HUES48 (cell line): ENCODE results near the gene IMMP2L.

Experiments
- H3K27ac ChIP-seq: one replicate; pipeline ENCODE4 v1.7.0; 2013; ENCODE audit warnings: low read depth, low read length, inconsistent platforms
- H3K27me3 ChIP-seq: 2 replicates; pipeline ENCODE4 v1.6.1; 2013; ENCODE audit warnings: mild to moderate bottlenecking, low read length; ENCODE audit not compliant: control insufficient read depth, insufficient read depth
- H3K36me3 ChIP-seq: 2 replicates; pipeline ENCODE4 v1.6.1; 2013; ENCODE audit warnings: low read length; ENCODE audit not compliant: control insufficient read depth, insufficient read depth
- H3K4me1 ChIP-seq: 2 replicates; pipeline ENCODE4 v1.6.1; 2013; ENCODE audit warnings: mild to moderate bottlenecking, low read length; ENCODE audit not compliant: control insufficient read depth, insufficient read depth
- H3K4me3 ChIP-seq: 2 replicates; pipeline ENCODE4 v1.5.1; 2013; ENCODE audit warnings: mild to moderate bottlenecking, low read depth, low read length
- H3K9ac ChIP-seq: 2 replicates; pipeline ENCODE4 v1.6.1; 2013; ENCODE audit warnings: mild to moderate bottlenecking, low read depth, low read length, moderate library complexity
- H3K9me3 ChIP-seq: 2 replicates; pipeline ENCODE4 v1.6.1; 2013; ENCODE audit warnings: low read length; ENCODE audit not compliant: control insufficient read depth, insufficient read depth

The IMMP2L gene

GRCh38 chr7:110647266-110647665 lies 915.0 kb downstream of the IMMP2L start:
- Histone ChIP-seq H3K4me1 (peaks cover 18% of the 10 kb centered on the region), H3K4me3 (no peak overlapping the region), H3K9ac (no peak overlapping the region), H3K9me3 (no peaks in the 10 kb centered on the region), H3K27ac (no peak overlapping the region), H3K27me3 (no peaks in the 10 kb centered on the region), H3K36me3 (no peaks in the 10 kb centered on the region)

DNA sequence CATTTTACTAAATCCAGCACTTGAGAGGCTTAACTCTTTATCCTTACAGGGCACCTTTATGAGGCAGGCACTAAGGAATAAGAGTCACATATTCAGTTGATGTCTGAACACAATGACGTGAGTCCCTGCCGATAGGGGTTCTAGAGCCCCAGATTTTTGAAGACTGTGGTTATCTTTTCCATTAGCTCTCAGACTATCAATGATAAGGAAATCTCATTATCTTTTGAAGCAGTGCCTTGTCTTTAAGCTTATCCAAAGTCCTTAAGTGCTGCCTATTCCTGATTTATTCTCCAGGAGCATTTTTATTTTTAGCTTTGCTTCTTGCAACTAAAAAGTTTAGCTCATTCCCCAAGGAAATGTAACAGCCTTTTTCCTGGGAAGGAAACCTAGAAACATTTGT lies 915.5 kb downstream of the IMMP2L start:
- no peaks in the 10 kb centered on the region for H3K36me3 ChIP-seq
- no peaks in the 10 kb centered on the region for H3K9me3 ChIP-seq
- H3K4me1 ChIP-seq, result peaks cover 18% of the 10 kb centered on the region
- H3K4me3 ChIP-seq, result no peak overlapping the region
- no peak overlapping the region for H3K9ac ChIP-seq
- no peaks in the 10 kb centered on the region for H3K27me3 ChIP-seq
- no peak overlapping the region for H3K27ac ChIP-seq

DNA sequence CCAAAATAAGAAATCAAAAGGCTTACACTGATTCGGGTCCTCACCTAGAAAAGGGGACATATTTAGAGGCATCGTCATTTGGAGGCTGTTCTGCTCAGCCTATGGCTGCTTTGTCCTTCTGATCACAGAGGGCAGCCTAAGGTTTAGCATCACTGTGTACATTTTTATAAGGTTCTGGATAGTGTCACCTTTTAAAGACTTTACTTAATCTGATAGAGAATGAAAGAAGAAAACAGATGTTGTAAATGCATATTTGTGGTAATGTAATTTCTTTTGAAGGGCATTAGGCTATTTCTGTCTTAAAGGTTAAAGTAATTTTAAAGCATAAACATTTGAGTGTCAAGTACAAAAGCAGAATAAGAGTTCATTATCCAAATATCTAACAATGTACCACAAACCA lies 916.7 kb downstream of the IMMP2L start:
- Histone ChIP-seq H3K4me3 (no peak overlapping the region), H3K36me3 (no peaks in the 10 kb centered on the region), H3K27me3 (no peaks in the 10 kb centered on the region), H3K4me1 (peaks cover 10% of the 10 kb centered on the region), H3K9ac (no peak overlapping the region), H3K27ac (no peak overlapping the region), H3K9me3 (no peaks in the 10 kb centered on the region)

DNA sequence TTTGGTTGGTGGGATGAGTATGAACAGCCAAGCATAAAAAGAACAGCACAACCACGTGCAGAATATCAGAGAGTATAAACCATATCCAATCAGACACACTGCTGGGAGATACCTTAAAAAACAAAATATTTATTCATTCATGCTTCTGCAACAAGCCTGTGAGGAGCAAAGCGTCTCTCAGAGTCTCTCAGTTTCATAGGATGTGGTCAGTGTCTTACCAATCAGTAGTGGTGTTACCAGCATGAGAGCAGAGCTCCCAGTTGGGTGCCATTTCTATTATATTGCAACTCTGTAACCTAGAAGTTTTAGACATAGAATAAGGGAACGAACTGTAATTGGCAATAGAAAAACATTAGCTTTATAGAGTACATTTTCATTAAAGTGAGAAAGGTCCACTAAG lies 917.2 kb downstream of the IMMP2L start:
- Histone ChIP-seq H3K9me3 (no peaks in the 10 kb centered on the region), H3K9ac (no peak overlapping the region), H3K27ac (no peak overlapping the region), H3K4me1 (peaks cover 4% of the 10 kb centered on the region), H3K27me3 (no peaks in the 10 kb centered on the region), H3K4me3 (no peak overlapping the region), H3K36me3 (no peaks in the 10 kb centered on the region)

- Histone ChIP-seq H3K4me1 (peaks cover 14% of the 10 kb centered on the region), H3K27ac (no peak overlapping the region), H3K9me3 (no peaks in the 10 kb centered on the region), H3K27me3 (no peaks in the 10 kb centered on the region), H3K9ac (no peak overlapping the region), H3K36me3 (no peaks in the 10 kb centered on the region), H3K4me3 (no peak overlapping the region)
Observed at GRCh38 chr7:110637252-110637651, 925.0 kb downstream of the IMMP2L start.

GRCh38 chr7:110633313-110633712 lies 929.0 kb downstream of the IMMP2L start:
- Histone ChIP-seq H3K4me1 (peaks cover 18% of the 10 kb centered on the region), H3K9ac (no peak overlapping the region), H3K4me3 (no peak overlapping the region), H3K27me3 (no peaks in the 10 kb centered on the region), H3K36me3 (no peaks in the 10 kb centered on the region), H3K27ac (no peak overlapping the region), H3K9me3 (no peaks in the 10 kb centered on the region)

DNA sequence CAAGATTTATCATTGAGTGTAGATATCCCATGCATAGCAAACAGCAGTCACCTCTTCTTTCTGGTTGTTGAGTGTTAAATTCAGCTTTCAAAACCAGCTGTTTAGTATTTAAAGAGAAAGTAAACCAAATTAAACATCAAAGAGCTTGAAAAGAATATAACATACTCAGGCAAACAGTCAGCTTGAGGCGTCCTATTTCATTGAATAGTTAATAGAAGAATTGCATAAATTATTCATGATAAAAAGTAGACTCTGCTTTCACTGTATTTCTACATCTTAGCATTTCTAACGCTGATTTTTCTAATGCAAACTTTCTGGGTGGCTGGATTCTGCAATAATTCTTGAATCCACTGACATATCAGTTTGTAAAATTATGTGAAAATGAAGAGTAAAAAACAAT lies 935.9 kb downstream of the IMMP2L start:
- Histone ChIP-seq H3K36me3 (no peaks in the 10 kb centered on the region), H3K27me3 (no peaks in the 10 kb centered on the region), H3K27ac (no peak overlapping the region), H3K4me1 (no peaks in the 10 kb centered on the region), H3K9ac (no peak overlapping the region), H3K9me3 (no peaks in the 10 kb centered on the region), H3K4me3 (no peak overlapping the region)

DNA sequence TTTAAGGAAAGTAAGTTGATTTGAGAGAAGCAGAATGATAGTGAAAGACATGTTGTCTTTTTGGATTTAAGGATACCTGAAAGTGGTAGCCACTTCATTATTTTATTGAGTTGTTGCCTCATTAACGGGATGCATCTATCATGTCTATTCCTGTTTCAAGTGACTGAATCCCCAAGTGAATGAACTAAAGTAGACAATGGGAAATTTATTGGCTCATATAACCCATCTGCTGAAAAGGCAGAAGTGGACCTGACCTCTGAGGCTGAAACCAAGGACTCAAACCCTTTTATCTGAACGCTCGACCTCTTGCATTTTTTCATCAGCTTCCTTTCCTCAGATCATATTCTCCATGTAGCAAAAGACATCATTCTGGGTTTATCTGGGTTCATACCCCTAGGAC lies 937.0 kb downstream of the IMMP2L start:
- H3K27ac ChIP-seq, result no peak overlapping the region
- no peak overlapping the region for H3K4me3 ChIP-seq
- no peaks in the 10 kb centered on the region for H3K36me3 ChIP-seq
- no peak overlapping the region for H3K9ac ChIP-seq
- no peaks in the 10 kb centered on the region for H3K9me3 ChIP-seq
- H3K27me3 ChIP-seq, result no peaks in the 10 kb centered on the region
- H3K4me1 ChIP-seq, result no peaks in the 10 kb centered on the region

- Histone ChIP-seq H3K4me1 (no peaks in the 10 kb centered on the region), H3K27me3 (no peaks in the 10 kb centered on the region), H3K27ac (no peak overlapping the region), H3K9me3 (no peaks in the 10 kb centered on the region), H3K4me3 (no peak overlapping the region), H3K36me3 (no peaks in the 10 kb centered on the region), H3K9ac (no peak overlapping the region)
Observed at GRCh38 chr7:110623436-110623835, 938.9 kb downstream of the IMMP2L start.

- no peak overlapping the region for H3K4me3 ChIP-seq
- H3K36me3 ChIP-seq, result no peaks in the 10 kb centered on the region
- no peaks in the 10 kb centered on the region for H3K27me3 ChIP-seq
- no peak overlapping the region for H3K9ac ChIP-seq
- no peaks in the 10 kb centered on the region for H3K4me1 ChIP-seq
- H3K9me3 ChIP-seq, result no peaks in the 10 kb centered on the region
- H3K27ac ChIP-seq, result no peak overlapping the region
Observed at GRCh38 chr7:110621289-110621688, 941.0 kb downstream of the IMMP2L start.

DNA sequence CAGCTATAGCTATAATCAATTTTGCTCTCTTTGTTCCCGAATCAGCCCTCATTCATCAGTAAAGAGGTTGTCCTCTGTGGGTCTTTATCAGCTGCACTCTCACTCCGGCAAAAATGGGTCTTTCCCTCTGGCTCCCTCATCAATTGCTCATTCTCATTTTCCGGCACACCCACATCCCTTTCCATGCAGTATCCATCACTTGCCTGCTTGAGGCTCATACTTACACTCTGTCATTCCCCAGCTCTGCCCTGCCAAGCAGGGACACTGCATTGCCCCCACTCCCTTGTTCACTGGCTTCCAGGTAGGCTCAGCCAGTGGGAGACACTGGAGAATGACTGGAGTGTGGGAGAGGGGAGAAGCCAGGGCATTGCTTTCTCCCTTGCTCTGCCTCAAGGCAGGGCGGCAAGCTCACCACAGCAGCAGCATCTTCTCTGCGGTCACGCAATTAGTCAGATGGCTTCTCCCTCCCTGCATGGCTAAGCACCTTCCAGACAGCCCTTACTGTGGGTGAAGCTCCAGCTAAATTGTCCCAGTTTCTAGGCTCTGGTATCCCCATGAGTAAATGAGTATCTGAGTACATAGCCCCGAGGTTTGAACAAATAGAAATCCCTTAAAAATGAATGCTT lies 942.1 kb downstream of the IMMP2L start:
- no peak overlapping the region for H3K4me3 ChIP-seq
- no peaks in the 10 kb centered on the region for H3K4me1 ChIP-seq
- no peak overlapping the region for H3K27ac ChIP-seq
- H3K9ac ChIP-seq, result no peak overlapping the region
- H3K36me3 ChIP-seq, result no peaks in the 10 kb centered on the region
- no peaks in the 10 kb centered on the region for H3K27me3 ChIP-seq
- no peaks in the 10 kb centered on the region for H3K9me3 ChIP-seq
